GM21390 (cell line): Measurements from ENCODE around the gene JPT2.
"Not testable (repeated sequence)": the region's sequence is repeated elsewhere in the genome, so short reads cannot be mapped to it uniquely, and the experiment has no call there.

Experiments used
- ATAC-seq: cut with Tn5 transposase; IDR thresholded peaks from one replicate; pipeline ENCODE4 v1.9.1; 2021; ENCODE audit not compliant: unreplicated experiment

The JPT2 gene

GRCh38 chr16:1673424-1674151 is 4.5 kb upstream of the JPT2 start:
- no peak for ATAC-seq

DNA sequence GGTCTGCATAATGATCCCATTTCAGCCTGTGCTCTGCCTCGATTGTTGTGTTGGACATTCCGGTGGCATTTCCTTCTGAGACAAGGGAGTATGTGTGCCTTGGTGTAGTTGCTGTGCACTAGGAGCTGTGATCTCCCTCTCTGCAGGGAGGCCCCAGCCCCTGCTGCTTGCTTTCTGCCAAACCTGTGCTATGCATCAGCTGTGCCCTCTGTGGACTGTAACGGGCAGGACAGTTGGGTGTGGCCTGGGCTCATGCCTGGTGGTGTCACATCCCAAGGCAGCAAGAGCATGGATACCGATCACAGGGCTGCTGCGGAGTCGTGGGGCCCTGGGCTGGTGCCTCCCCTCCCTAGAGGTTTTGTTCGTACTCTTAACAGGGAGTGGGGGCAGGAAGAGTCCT is 3.8 kb upstream of the JPT2 start:
- ATAC-seq, result no peak

GRCh38 chr16:1674751-1675664 is 3.1 kb upstream of the JPT2 start:
- no peak for ATAC-seq

- ATAC-seq, result no peak
Observed at GRCh38 chr16:1676661-1677060, 1.4 kb upstream of the JPT2 start.

GRCh38 chr16:1677339-1677738 is 740 bp upstream of the JPT2 start:
- no peak for ATAC-seq

- ATAC-seq, result no peak
Observed at GRCh38 chr16:1678500-1679098, 520 bp downstream of the JPT2 start.

GRCh38 chr16:1680361-1680760 is 2.3 kb downstream of the JPT2 start:
- ATAC-seq, result no peak

GRCh38 chr16:1681032-1681431 is 3.0 kb downstream of the JPT2 start:
- no peak for ATAC-seq

DNA sequence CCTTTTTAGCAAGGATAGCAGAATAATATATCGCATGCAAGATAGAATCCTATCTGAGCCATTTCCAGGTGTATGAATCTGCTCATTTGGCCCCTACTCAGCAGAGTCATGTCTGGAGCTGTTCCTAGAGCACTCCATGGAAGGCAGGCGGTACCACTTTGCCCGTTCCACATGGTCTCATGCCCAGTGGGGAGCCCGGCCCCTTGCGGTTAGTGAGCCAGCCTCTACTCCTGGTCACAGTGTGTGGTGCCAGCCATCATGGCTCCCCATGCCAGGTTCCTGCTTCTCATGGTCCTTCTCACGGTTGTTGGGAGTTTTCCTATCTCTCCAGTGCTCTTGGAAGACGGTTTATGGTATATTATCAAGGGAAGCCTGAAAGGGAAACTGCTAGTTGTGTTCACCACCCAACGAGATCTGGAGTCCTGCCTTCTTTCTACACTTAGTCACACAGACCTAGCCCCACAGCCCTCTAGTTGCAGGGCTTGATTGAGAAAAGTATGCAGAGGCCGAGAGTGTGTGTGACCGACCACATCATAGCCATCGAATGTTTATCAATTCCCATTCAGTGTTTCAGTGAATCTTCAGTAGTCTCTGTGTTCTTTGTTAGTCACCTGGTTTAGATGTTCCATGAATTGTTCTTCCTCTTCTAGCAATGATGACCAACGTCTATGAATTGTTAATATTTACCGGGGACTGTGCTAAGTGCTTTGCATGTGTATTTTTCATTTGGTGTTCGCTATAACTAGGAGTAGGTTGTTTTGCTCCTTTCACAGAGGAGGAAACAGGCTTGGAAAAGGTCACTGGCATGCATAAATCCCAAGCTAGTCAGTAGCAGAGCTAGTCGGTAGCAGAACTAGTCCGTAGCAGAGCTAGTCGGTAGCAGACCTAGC is 9.6 kb downstream of the JPT2 start:
- ATAC-seq, result no peak

- ATAC-seq, result no peak
Observed at GRCh38 chr16:1688807-1689560, 10.9 kb downstream of the JPT2 start.

GRCh38 chr16:1689853-1690252 is 11.8 kb downstream of the JPT2 start:
- ATAC-seq, result no peak

DNA sequence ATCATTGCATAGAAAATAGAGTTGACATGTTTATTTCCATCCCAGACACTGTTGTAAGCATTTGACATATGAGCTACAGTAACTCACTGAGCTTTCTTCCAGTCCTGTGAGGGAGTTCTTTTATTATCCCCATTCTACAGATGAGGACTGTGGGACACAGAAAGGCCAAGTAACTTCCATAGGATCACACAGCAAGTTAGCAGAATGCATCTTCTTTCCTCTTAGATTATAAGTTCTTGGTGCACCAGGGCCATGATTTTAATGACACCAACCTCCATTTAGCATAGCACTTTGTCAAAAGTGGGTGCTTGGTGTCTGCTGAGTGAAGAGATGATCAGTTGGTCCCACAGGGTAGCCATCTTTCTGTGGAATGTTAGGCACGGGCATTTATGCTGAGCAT is 12.7 kb downstream of the JPT2 start:
- ATAC-seq, result no peak

GRCh38 chr16:1691276-1691675 is 13.2 kb downstream of the JPT2 start:
- ATAC-seq, result no peak

- ATAC-seq, result no peak
Observed at GRCh38 chr16:1691956-1692355, 13.9 kb downstream of the JPT2 start.

- ATAC-seq, result no peak
Observed at GRCh38 chr16:1696863-1697262, 18.8 kb downstream of the JPT2 start.

- no peak for ATAC-seq
Observed at GRCh38 chr16:1698680-1699079, 20.6 kb downstream of the JPT2 start.

DNA sequence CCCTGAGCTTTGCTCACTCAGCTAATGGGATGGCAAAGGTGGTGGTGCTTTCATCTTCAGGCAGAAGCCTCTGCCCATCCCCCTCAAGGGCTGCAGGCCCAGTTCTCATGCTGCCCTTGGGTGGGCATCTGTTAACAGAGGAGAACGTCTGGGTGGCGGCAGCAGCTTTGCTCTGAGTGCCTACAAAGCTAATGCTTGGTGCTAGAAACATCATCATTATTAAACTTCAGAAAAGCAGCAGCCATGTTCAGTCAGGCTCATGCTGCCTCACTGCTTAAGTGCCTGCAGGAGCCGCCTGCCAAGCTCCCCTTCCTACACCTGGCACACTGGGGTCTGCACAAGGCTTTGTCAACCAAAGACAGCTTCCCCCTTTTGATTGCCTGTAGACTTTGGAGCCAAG is 22.2 kb downstream of the JPT2 start:
- no peak for ATAC-seq

GRCh38 chr16:1701216-1701878 is 23.3 kb downstream of the JPT2 start:
- no peak for ATAC-seq

DNA sequence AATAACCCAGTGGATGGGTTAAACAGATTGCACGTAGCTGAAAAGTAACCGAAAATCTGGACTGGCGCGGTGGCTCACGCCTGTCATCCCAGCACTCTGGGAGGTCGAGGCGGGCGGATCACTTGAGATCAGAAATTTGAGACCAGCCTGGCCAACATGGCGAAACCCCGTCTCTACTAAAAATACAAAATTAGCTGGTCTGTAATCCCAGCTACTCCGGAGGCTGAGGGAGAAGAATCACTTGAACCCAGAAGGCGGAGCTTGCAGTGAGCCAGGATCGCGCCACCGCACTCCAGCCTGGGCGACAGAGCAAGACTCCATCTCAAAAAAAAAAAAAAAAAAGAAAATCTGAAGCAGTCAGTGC is 27.2 kb downstream of the JPT2 start:
- ATAC-seq, result not testable (repeated sequence)
